K562 (cell line): ENCODE measurements around the gene MALAT1. TPM values are rescaled to one million over a fixed set of nuclear protein-coding genes. Genes with fewer than 3 reads are reported as not detected.
A peak's percentile ranks its signal among the peaks of the same experiment; 100 is the strongest.

Source experiments
- BCOR ChIP-seq: fragments of 450-650 bp; IDR thresholded peaks from 2 replicates; pipeline ENCODE4 v1.6.1; 2016
- DPF2 ChIP-seq: fragments of 450-650 bp; IDR thresholded peaks from 2 replicates; pipeline ENCODE4 v1.6.1; 2016
- FOXK2 ChIP-seq, 2 experiments: fragments of 450-650 bp; IDR thresholded peaks in 1 of 2; conservative IDR thresholded peaks in 1 of 2; 2 replicates each; pipeline ENCODE4 v1.6.1; 2016; ENCODE audit warnings: low read depth in 2 of 2, mild to moderate bottlenecking in 1 of 2
- FOXP1 ChIP-seq: sonication (generic); formaldehyde crosslinking; IDR thresholded peaks from 2 replicates; pipeline ENCODE4 v1.8.0; 2022; ENCODE audit warnings: mild to moderate bottlenecking, missing genetic modification reagents
- HDAC1 ChIP-seq, 2 experiments: fragments of 450-650 bp; IDR thresholded peaks; 2 replicates each; pipeline ENCODE4 v1.6.1; 2016 to 2017; ENCODE audit warnings: inconsistent platforms in 1 of 2, mild to moderate bottlenecking in 1 of 2, moderate library complexity in 1 of 2
- KDM5B ChIP-seq: fragments of 200-600 bp; sonication (generic); IDR thresholded peaks from 2 replicates; pipeline ENCODE4 v1.6.1; 2012; ENCODE audit warnings: low read depth, mild to moderate bottlenecking, moderate library complexity, low read length, control low read depth, inconsistent platforms; ENCODE audit not compliant: insufficient replicate concordance
- PPARD ChIP-seq: fragments of 250-450 bp; sonication (Bioruptor Pico); IDR thresholded peaks from 2 replicates; pipeline ENCODE4 v1.8.0; 2022; ENCODE audit warnings: inconsistent platforms, mild to moderate bottlenecking, moderate library complexity
- RBM22 ChIP-seq: fragments of 200-400 bp; formaldehyde crosslinking; IDR thresholded peaks from 2 replicates; pipeline ENCODE4 v1.6.1; 2018; ENCODE audit warnings: low read length, low read depth; ENCODE audit not compliant: poor library complexity, severe bottlenecking
- RHOXF2B ChIP-seq: fragments of 250-450 bp; sonication (Bioruptor Pico); conservative IDR thresholded peaks from 2 replicates; pipeline ENCODE4 v1.5.1; 2021
- SMC3 ChIP-seq: conservative IDR thresholded peaks from 2 replicates; pipeline ENCODE4 v1.6.1; 2011; ENCODE audit warnings: low read depth, low read length, improper control_type of control experiment; ENCODE audit not compliant: insufficient read depth
- SNAPC5 ChIP-seq: fragments of 250-450 bp; sonication (Bioruptor Pico); IDR thresholded peaks from 2 replicates; pipeline ENCODE4 v1.8.0; 2021; ENCODE audit warnings: moderate library complexity, mild to moderate bottlenecking, inconsistent platforms
- SRF ChIP-seq, 2 experiments: fragments of 250-450, 450-650 bp in 1 of 2; sonication (Bioruptor Pico) in 1 of 2; sonication (generic) in 1 of 2; formaldehyde crosslinking; IDR thresholded peaks; 2 replicates each; pipeline versions ENCODE4 v1.5.0 to v1.5.1; 2020 to 2022; ENCODE audit warnings: mild to moderate bottlenecking in 1 of 2, missing genetic modification reagents in 1 of 2
- YY1 ChIP-seq, 3 experiments: IDR thresholded peaks; 2 replicates each; pipeline ENCODE4 v1.6.1; 2011; ENCODE audit warnings: low read length in 2 of 3, mild to moderate bottlenecking in 2 of 3, moderate library complexity in 2 of 3, borderline replicate concordance in 1 of 3, control low read depth in 1 of 3, low read depth in 1 of 3; ENCODE audit not compliant: insufficient read depth in 3 of 3, insufficient replicate concordance in 2 of 3, control insufficient read depth in 1 of 3, insufficient read length in 1 of 3; ENCODE audit errors: extremely low read depth in 1 of 3
- ZNF324 ChIP-seq: fragments of 250-450 bp; sonication (Bioruptor Pico); IDR thresholded peaks from 2 replicates; pipeline ENCODE4 v1.4.0; 2020; ENCODE audit warnings: mild to moderate bottlenecking
- ZNF57 ChIP-seq: fragments of 450-650 bp; formaldehyde crosslinking; IDR thresholded peaks from 2 replicates; pipeline ENCODE4 v1.4.0; 2020; ENCODE audit warnings: mild to moderate bottlenecking, moderate library complexity
- ZNF609 ChIP-seq: sonication (generic); formaldehyde crosslinking; IDR thresholded peaks from 2 replicates; pipeline ENCODE4 v1.8.1; 2023; ENCODE audit warnings: missing genetic modification reagents, mild to moderate bottlenecking, borderline replicate concordance
- polyA plus RNA-seq, 8 experiments: library from polyadenylated mRNA; depleted of rRNA in 4 of 8; stranded (reverse) in 5 of 8; unstranded in 3 of 8; fragments of >200 nt; fragmentation: Nextera tagmentation in 2 of 8; fragmentation: Illumina TruSeq in 1 of 8; extraction: Ambion mirVana in 2 of 8; extraction: Trizol in 1 of 8; gene quantifications; 2 replicates each; pipeline versions ENCODE4 v1.2.1 to v1.2.3, GENCODE V29; 2011 to 2014; ENCODE audit warnings: inconsistent platforms in 1 of 8, missing spikeins in 1 of 8
- total RNA-seq, 7 experiments: library from RNA; depleted of rRNA in 6 of 7; stranded (reverse); fragments of >200 nt in 6 of 7; fragmentation: Illumina TruSeq in 2 of 7; extraction: Trizol in 2 of 7; gene quantifications; 2 replicates each; pipeline versions ENCODE4 v1.2.1 to v1.2.3, GENCODE V29; 2011 to 2021; ENCODE audit warnings: low replicate concordance in 1 of 7
- TF ChIP-seq, protein P1 (sequence below), 3 experiments: IDR thresholded peaks in 2 of 3; conservative IDR thresholded peaks in 1 of 3; 2 replicates each; pipeline ENCODE4 v1.5.1; 2011 to 2012; ENCODE audit warnings: low read length in 3 of 3, mild to moderate bottlenecking in 3 of 3, control low read depth in 2 of 3, improper control_type of control experiment in 1 of 3, inconsistent platforms in 1 of 3, low read depth in 1 of 3, mixed read lengths in 1 of 3, moderate library complexity in 1 of 3; ENCODE audit not compliant: insufficient read depth in 2 of 3

The MALAT1 gene
- total and polyA plus RNA-seq, 9 of the 15 experiments (the other 6 are each of a cell fraction or from before 2014, with no cell fraction given) = 363 to 8,715 (median 2,351) TPM

GRCh38 chr11:65479184-65480145 is 19.4 kb upstream of the MALAT1 start (continued):
- TF ChIP-seq KDM5B = no peak
- peak; percentile 22; the same call in 1 of the 2 replicates for TF ChIP-seq SMC3
- 0 out of 2 replicates have a peak, but pooled peaks have one; percentile 54 for TF ChIP-seq FOXP1 (CRISPR knock-in tag)
- no peak for TF ChIP-seq PPARD
- no peak for TF ChIP-seq ZNF609
- TF ChIP-seq YY1 (IDR thresholded peaks at IDR 0.05; ENCODE audit: borderline replicate concordance in 1 of 3, control insufficient read depth in 1 of 3, extremely low read depth in 1 of 3, insufficient read depth in 3 of 3, insufficient read length in 1 of 3, insufficient replicate concordance in 2 of 3, low read depth in 1 of 3, low read length in 2 of 3) = no peak
- no peak for TF ChIP-seq ZNF324 (CRISPR knock-in tag)
- TF ChIP-seq RHOXF2B (CRISPR knock-in tag) = no peak
- no peak for TF ChIP-seq RBM22
- no peak for TF ChIP-seq ZNF57 (CRISPR knock-in tag)
- TF ChIP-seq HDAC1 (IDR thresholded peaks at IDR 0.05) = 0 out of 4 replicates have a peak, but pooled peaks of 1 of the 2 experiments have one; percentile 36
- TF ChIP-seq SRF (CRISPR knock-in tag; IDR thresholded peaks at IDR 0.05) = 0 out of 4 replicates have a peak, but pooled peaks of 1 of the 2 experiments have one; percentile 21
- TF ChIP-seq, protein P1, sequence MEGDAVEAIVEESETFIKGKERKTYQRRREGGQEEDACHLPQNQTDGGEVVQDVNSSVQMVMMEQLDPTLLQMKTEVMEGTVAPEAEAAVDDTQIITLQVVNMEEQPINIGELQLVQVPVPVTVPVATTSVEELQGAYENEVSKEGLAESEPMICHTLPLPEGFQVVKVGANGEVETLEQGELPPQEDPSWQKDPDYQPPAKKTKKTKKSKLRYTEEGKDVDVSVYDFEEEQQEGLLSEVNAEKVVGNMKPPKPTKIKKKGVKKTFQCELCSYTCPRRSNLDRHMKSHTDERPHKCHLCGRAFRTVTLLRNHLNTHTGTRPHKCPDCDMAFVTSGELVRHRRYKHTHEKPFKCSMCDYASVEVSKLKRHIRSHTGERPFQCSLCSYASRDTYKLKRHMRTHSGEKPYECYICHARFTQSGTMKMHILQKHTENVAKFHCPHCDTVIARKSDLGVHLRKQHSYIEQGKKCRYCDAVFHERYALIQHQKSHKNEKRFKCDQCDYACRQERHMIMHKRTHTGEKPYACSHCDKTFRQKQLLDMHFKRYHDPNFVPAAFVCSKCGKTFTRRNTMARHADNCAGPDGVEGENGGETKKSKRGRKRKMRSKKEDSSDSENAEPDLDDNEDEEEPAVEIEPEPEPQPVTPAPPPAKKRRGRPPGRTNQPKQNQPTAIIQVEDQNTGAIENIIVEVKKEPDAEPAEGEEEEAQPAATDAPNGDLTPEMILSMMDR (IDR thresholded peaks at IDR 0.05 in 2 of 3, conservative IDR thresholded peaks at IDR 0.05 in 1 of 3; ENCODE audit: insufficient read depth in 2 of 3, low read depth in 1 of 3, low read length in 3 of 3) = peak; percentile 54 to 67 (median 65)
- TF ChIP-seq BCOR = 0 out of 2 replicates have a peak, but pooled peaks have one; percentile 25
- no peak for TF ChIP-seq SNAPC5 (CRISPR knock-in tag)
- TF ChIP-seq FOXK2 (conservative IDR thresholded peaks at IDR 0.05 in 1 of 2, IDR thresholded peaks at IDR 0.05 in 1 of 2; ENCODE audit: low read depth in 2 of 2) = no peak
- TF ChIP-seq DPF2 = no peak
